Measurements from ENCODE around the gene TMEM62. TPM values are rescaled to one million over a fixed set of nuclear protein-coding genes. Genes with fewer than 3 reads are reported as not detected.
A peak's percentile ranks its signal among the peaks of the same experiment; 100 is the strongest.

The TMEM62 gene
- total RNA-seq, 1 donor from 2014 or later, result 26.1 TPM

- no peaks in the 10 kb centered on the region for H3K36me3 ChIP-seq (ENCODE audit: control insufficient read depth, insufficient read depth, low read length)
- no peak for TF ChIP-seq CTCF (IDR thresholded peaks at IDR 0.05; ENCODE audit: insufficient read depth, low read length, severe bottlenecking)
- no peaks in the 10 kb centered on the region for H3K27me3 ChIP-seq (ENCODE audit: control insufficient read depth, insufficient read depth, low read length)
- FAIRE-seq (no peak), DNase-seq (ENCODE audit: low read depth) (no peak)
- H3K4me3 ChIP-seq (ENCODE audit: low read depth, low read length), result peak overlapping the region; percentile 75
Observed at GRCh38 chr15:43132830-43133429, 456 bp upstream of the TMEM62 start.

GRCh38 chr15:43134157-43134635 lies 810 bp downstream of the TMEM62 start:
- no peak for TF ChIP-seq CTCF (IDR thresholded peaks at IDR 0.05; ENCODE audit: insufficient read depth, low read length, severe bottlenecking)
- no peaks in the 10 kb centered on the region for H3K36me3 ChIP-seq (ENCODE audit: control insufficient read depth, insufficient read depth, low read length)
- no peak for FAIRE-seq
- no peaks in the 10 kb centered on the region for H3K27me3 ChIP-seq (ENCODE audit: control insufficient read depth, insufficient read depth, low read length)
- peak overlapping the region; percentile 75 for H3K4me3 ChIP-seq (ENCODE audit: low read depth, low read length)
- DNase-seq (ENCODE audit: low read depth), result peak; percentile 17

- no peak for TF ChIP-seq CTCF (IDR thresholded peaks at IDR 0.05; ENCODE audit: insufficient read depth, low read length, severe bottlenecking)
- no peaks in the 10 kb centered on the region for H3K36me3 ChIP-seq (ENCODE audit: control insufficient read depth, insufficient read depth, low read length)
- no peak overlapping the region for H3K4me3 ChIP-seq (ENCODE audit: low read depth, low read length)
- DNase-seq (ENCODE audit: low read depth) (no peak), FAIRE-seq (no peak)
- no peaks in the 10 kb centered on the region for H3K27me3 ChIP-seq (ENCODE audit: control insufficient read depth, insufficient read depth, low read length)
Observed at GRCh38 chr15:43135351-43135750, 2.0 kb downstream of the TMEM62 start.

GRCh38 chr15:43143203-43143941 lies 10.0 kb downstream of the TMEM62 start:
- H3K36me3 ChIP-seq (ENCODE audit: control insufficient read depth, insufficient read depth, low read length), result peaks cover 2% of the 10 kb centered on the region
- no peak for TF ChIP-seq CTCF (IDR thresholded peaks at IDR 0.05; ENCODE audit: insufficient read depth, low read length, severe bottlenecking)
- FAIRE-seq (no peak), DNase-seq (ENCODE audit: low read depth) (no peak)
- no peak overlapping the region for H3K4me3 ChIP-seq (ENCODE audit: low read depth, low read length)
- no peaks in the 10 kb centered on the region for H3K27me3 ChIP-seq (ENCODE audit: control insufficient read depth, insufficient read depth, low read length)

DNA sequence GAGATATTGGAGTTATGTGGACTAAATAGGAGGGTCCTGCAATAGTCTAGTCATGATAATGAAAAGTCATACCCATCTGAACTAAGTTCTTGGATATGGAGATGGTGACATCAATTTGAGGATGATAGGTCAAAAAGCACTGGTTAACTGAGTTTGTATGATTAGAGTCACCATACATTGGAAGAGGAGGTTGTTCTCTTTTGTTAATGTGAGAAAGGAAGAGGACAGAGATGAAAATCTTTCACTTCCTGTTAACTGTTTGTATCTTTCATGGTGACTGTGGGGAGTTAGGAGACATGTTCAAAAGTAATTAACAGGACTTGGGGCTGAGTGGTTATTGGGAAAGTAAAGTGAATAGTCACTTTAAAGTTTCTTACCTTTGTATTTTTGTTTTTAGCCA lies 11.1 kb downstream of the TMEM62 start:
- FAIRE-seq (no peak), DNase-seq (ENCODE audit: low read depth) (no peak)
- no peak for TF ChIP-seq CTCF (IDR thresholded peaks at IDR 0.05; ENCODE audit: insufficient read depth, low read length, severe bottlenecking)
- no peaks in the 10 kb centered on the region for H3K27me3 ChIP-seq (ENCODE audit: control insufficient read depth, insufficient read depth, low read length)
- no peak overlapping the region for H3K4me3 ChIP-seq (ENCODE audit: low read depth, low read length)
- H3K36me3 ChIP-seq (ENCODE audit: control insufficient read depth, insufficient read depth, low read length), result peaks cover 2% of the 10 kb centered on the region
